KOPT-K1 (cell line): ENCODE data around the gene PAX7.
A peak's percentile ranks its signal among the peaks of the same experiment; 100 is the strongest.

Experiments used
- H3K27ac ChIP-seq: fragments of 200-600 bp; sonication (generic); 2 replicates; pipeline ENCODE4 v1.5.1; 2016; ENCODE audit warnings: antibody characterized with exemption, mild to moderate bottlenecking, low read depth, low read length; ENCODE audit not compliant: poor library complexity, severe bottlenecking
- H3K36me3 ChIP-seq: fragments of 200-600 bp; sonication (generic); 2 replicates; pipeline ENCODE4 v1.5.1; 2017; ENCODE audit warnings: antibody characterized with exemption, mild to moderate bottlenecking, low read length, moderate library complexity; ENCODE audit not compliant: insufficient read depth
- H3K9me3 ChIP-seq: fragments of 200-600 bp; sonication (generic); 2 replicates; pipeline ENCODE4 v1.5.1; 2017; ENCODE audit warnings: antibody characterized with exemption, low read length, mild to moderate bottlenecking; ENCODE audit not compliant: insufficient read depth, poor library complexity, severe bottlenecking

PAX7 gene

DNA sequence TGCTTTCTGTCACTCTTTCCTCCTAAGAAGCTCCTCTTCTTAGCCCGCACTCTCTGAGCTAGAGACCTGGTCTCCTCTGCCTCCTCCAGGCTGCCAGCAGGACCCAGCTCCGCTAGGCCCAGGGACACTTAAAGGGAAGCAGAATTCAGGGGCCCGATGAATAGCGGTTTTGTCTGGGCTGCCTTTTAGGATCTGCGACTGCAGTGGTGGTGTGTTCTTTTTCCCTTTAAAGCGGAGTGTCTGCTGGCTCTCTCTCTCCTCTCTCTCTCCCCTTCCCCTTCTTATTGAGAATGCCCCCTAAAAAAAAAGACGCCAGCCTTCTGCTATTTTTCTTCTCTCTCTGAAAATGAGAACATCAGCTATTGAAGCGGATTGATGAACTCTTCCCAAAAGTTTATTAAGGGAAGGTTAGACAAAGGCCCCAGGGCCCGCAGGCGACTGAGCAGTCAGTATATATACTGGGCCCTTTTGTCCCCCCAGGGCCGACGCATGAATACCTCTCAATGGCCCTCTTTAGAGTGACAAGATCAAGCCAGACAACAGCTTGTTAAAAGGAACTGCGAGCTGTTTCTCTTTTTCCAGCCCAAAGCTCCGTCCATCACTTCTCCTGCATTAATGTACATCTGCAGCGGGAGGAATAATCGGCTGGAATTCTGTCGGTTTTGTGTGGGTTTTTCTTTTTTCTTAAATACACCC, 27.0 kb downstream of the PAX7 start:
- H3K27ac ChIP-seq: no peak overlapping the region
- no peaks in the 10 kb centered on the region for H3K9me3 ChIP-seq
- no peaks in the 10 kb centered on the region for H3K36me3 ChIP-seq

DNA sequence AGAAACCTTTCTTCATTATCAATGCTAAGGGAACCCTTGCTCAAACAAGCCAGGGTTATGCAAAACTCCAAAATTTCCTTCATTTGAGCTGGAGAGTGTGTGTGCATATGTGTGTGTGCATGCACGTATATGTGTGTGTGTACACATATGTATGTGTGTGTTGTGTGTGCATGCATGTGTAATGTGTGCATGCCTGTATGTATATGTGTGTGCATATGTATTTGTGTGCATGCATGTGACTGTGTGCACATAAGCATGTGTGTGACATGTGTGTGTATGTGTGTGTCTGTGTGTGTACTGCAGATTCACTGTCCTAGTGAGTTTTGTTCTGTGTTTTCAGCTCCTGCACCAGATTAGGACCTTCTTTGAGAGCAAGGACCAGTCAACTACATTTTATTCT, 28.2 kb downstream of the PAX7 start:
- Histone ChIP-seq H3K9me3 (no peaks in the 10 kb centered on the region), H3K27ac (no peak overlapping the region), H3K36me3 (no peaks in the 10 kb centered on the region)

DNA sequence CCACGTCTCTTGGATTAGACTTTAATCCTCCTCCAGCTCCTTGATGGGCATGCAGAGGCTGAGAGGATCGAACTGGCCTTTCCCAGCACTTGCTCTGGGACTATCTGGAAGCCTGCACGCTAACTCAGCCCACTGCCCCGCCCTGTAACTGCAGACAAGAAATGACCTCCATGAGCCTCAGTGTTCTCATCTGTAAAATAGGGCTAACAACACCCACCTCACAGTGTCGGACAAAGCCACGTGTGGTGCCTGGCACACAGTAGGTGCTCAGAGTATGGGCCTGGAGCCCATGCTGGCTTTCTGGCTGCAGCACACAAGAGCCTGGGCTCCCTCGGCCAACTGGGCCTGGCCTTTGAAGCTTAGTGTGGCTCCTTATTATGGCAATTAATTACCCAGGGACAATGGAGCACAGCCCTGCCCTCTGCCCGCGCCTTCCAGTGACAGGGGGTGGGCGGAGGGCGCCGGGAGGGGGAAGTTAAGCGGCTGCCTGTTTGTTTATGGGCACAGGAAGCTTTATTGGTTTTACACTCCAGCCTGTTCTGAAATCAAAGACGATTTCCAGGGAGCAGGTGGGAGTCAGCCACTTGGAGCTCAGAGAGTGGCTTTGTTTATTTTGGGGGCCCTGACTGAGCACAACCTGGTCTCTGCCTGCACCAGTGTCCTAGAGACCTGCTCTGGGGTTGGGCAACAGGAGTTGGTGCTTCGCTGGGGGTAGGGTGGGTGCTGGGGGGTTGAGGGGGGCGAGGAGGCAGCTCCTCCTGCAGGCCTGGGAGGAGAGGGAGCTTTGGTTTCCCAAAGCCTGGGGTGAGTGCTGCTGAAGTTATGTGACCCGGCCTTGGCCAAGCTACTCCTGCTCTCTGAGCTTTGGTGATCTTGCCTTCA, 31.0 kb downstream of the PAX7 start:
- no peaks in the 10 kb centered on the region for H3K36me3 ChIP-seq
- peak overlapping the region; percentile 45 for H3K27ac ChIP-seq
- H3K9me3 ChIP-seq: no peaks in the 10 kb centered on the region

DNA sequence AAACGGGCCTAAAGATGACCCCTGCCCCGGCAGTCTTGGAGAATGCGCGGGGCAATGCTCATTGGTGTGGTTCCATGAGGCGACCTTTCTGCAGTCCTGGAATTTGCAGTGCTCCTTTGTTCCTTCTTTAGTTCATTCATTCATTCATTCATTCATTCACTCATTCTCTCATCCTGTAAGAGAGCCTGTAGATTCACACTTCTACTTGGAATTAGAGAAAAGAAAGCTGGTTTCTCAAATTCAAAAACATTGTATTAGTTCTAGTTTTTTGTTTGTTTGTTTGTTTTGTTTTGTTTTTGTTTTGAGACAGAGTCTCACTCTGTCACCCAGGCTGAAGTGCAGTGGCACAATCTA, 31.6 kb downstream of the PAX7 start:
- no peaks in the 10 kb centered on the region for H3K9me3 ChIP-seq
- H3K36me3 ChIP-seq: no peaks in the 10 kb centered on the region
- no peak overlapping the region for H3K27ac ChIP-seq

DNA sequence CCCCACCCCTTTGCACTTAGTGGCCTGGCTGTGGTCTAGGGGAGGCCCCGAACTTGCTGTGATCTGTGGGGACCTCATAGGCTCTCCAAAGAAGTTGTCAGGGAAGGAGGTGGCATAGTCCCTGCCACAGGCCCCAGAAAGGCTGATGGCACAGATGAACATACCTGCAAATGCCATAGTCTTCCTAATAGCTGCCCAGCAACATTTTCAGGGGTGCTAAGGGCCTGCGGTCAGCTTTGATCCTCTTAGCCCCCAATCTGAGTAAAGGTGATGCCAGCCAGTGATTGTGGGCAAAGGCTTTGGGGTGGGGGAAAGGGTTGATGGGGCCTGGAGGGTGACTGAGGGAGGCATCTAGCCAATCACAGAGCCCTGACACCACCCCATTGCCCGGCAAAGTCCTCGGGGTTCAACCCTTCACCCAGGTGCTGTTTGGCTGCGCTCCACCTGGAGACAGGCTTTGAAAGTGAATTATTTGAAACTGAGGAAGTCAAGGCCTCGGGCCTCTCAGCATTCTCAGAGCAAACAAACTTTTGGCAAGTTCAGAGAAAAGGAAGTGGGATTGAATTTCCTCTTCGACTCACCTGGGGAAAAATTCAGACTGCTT, 35.8 kb downstream of the PAX7 start:
- Histone ChIP-seq H3K27ac (no peak overlapping the region), H3K9me3 (no peaks in the 10 kb centered on the region), H3K36me3 (no peaks in the 10 kb centered on the region)

DNA sequence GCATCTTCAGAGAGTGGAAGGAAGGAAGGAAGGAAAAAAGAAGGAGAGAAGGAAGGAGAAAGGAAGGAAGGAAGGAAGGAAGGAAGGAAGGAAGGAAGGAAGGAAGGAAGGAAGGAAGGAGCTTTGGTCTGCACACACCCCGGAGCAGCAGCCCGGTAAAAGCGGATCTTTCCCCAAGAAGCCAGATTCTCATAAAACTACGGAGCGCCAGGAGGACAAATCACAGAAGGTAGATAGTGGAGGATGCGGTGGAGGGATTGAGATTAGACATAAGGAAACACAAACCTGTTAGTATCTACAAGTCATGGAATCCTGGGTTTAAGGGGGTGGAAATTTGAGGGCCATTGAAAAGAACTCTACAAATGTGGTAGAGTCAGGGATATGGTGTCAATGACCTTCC, 36.7 kb downstream of the PAX7 start:
- Histone ChIP-seq H3K36me3 (no peaks in the 10 kb centered on the region), H3K27ac (no peak overlapping the region), H3K9me3 (no peaks in the 10 kb centered on the region)

DNA sequence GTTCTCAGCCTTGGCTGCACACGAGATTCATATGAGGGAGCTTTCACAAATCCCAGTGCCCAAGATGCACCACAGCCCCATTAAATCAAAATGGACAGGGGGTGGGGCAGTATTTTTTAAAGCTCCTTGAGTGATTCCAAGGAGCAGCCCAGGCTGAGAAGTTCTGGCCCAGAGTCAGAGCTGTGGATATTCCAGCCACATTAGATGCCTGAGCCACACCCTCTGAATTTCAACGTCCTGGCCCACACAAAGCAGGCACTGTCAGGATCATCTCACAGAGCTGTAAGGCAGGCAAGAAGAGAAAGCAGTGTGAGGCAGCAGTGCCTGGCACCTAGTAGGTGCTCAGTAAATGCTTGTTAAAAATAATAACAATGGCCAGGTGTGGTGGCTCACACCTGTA, 37.4 kb downstream of the PAX7 start:
- Histone ChIP-seq H3K9me3 (no peaks in the 10 kb centered on the region), H3K36me3 (no peaks in the 10 kb centered on the region), H3K27ac (no peak overlapping the region)

DNA sequence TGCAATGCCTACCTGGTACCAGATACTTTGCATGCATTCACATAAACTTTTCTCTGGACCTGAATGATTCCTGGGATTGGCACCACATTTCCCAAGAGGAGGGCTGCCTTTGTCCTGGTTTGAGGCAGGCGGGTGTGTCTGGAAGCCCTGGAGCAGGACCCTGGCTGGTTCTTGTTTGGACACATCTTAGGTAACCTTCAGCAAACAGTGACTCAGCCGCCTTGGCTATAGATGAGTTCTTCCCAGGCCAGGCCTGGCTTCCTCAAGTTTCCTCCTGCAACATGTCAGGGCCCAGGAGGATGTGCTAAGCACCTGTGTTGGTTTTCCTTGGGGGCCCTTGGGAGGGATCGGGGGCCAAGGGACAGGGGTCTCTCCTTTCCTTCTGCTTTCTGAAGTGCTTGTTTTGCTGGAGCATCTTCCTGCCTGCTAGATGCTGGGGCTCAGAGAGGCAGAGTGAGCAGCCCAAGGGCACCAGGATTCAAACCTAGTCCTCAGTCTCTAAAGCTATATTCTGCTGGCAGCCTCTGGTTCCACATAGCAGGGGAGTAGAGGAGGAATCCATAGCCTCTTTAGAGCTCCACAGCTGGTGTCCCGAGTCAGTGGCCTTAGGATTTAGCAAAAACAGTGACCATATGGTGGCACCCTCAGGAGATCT, 38.2 kb downstream of the PAX7 start:
- no peaks in the 10 kb centered on the region for H3K36me3 ChIP-seq
- no peak overlapping the region for H3K27ac ChIP-seq
- H3K9me3 ChIP-seq: no peaks in the 10 kb centered on the region

DNA sequence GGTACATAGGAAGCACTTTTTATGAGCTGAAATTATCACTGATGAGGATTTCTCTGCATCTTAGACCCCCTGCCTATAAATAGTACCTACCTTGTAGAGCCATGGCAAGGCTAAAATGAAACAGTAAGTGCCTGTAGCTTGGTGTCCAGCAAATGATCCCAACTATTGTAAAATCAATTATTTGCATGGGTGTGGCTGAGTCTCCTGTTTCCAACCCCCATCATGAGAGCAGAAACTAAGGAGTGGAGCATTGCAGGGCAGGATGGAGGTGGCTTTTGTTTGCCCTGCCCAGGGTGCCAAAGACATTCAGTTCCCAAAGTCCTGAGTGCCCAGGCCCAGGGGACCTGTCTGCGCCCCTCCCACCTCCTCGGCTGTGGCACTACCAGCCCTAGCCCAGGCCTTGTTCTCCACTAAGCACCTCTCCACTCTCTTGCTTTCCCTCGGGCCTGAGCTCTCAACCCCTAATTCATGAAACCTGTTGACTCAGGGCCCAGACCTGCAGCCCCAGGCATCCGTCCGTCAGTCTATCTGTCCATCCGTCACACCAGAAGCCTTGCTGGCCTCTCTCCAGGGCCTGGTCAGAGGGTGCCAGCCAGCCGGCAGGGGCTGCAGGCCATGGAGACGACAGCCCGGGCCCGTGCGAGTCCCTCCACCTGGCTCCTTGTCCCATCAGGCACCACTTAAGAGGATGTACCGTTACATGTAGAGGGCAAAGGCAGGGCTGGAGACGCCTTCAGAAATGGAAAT, 39.6 kb downstream of the PAX7 start:
- H3K27ac ChIP-seq: no peak overlapping the region

DNA sequence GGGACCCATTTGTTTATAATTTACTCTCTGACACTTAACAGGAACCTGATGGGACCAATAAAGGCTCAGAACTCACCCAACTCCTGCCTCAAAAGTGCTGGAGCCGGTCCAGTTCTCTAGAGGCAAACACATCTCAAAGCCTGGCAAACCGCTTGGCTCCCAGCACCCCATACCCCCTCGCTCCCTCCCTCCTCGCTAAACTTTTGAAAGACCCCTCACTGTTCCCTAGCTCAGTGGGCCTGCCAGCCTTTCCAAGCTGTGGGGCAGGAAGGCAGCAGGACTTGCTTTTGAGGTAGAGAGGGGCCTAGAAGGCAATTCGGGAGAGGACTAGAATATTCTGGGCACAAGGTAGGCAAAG, 40.2 kb downstream of the PAX7 start:
- no peaks in the 10 kb centered on the region for H3K36me3 ChIP-seq
- H3K9me3 ChIP-seq: no peaks in the 10 kb centered on the region
- H3K27ac ChIP-seq: no peak overlapping the region

More for the DNA sequence above, 39.6 kb downstream of the PAX7 start:
- Histone ChIP-seq H3K9me3 (no peaks in the 10 kb centered on the region), H3K36me3 (no peaks in the 10 kb centered on the region)

DNA sequence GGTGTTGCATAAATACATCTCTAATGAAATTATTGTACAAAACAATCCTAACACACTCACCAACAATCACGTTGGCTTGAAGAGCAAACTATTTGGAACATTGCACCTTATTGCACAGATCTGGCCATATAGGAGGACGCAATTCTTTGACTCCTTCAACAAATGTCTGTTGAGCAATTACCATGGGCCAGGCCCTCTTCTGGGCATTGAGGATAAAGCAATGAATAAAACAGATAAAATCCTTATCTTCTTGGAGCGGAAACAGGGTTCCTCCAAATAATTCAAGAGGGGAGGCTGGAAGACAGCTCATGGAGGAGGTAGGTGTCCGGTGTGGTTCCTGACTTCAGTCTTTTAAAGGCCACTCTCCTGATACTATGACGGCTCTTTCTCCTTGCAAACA, 43.3 kb downstream of the PAX7 start:
- H3K9me3 ChIP-seq: no peaks in the 10 kb centered on the region
- H3K36me3 ChIP-seq: no peaks in the 10 kb centered on the region
- H3K27ac ChIP-seq: no peak overlapping the region

DNA sequence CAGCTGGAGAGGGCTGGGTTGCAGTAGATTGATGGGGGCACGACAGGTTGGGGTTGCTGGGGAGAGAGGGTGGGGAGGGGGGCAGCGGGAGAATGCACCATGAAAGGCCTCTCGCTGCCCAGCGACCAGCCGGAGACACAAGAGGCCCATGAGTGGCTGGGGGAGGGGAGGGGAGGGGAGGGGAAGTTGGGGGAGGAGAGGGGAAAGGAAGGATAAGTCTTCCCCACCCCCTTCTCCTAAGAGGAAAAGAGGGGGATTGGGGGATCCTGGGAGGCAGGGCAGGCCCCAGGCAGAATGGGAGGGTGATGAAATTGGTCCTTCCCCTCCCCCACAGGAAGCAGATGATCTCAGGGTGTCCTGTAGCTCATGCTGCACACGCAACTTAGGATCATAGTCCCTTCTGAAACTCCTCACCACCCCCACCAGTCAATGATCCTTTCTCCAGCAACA, 45.7 kb downstream of the PAX7 start:
- no peak overlapping the region for H3K27ac ChIP-seq
- no peaks in the 10 kb centered on the region for H3K36me3 ChIP-seq
- no peaks in the 10 kb centered on the region for H3K9me3 ChIP-seq

DNA sequence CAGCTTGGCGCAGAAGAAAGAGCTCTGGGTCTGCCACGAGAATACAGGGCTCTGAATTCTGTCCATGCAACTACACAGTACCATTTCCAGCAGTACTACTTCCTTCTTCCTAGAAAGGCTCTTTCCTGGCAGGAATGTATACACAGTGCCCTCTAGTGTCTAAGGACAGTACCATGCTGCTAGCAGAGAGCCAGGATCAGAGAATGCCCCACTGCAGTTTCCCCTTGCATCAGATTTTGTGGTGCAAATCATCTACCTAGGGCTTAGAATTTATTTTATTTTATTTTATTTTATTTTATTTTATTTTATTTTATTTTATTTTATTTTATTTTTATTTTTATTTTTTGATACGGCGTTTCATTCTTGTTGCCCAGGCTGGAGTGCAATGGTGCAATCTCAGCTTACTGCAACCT, 50.8 kb downstream of the PAX7 start:
- Histone ChIP-seq H3K36me3 (no peaks in the 10 kb centered on the region), H3K27ac (no peak overlapping the region), H3K9me3 (no peaks in the 10 kb centered on the region)

DNA sequence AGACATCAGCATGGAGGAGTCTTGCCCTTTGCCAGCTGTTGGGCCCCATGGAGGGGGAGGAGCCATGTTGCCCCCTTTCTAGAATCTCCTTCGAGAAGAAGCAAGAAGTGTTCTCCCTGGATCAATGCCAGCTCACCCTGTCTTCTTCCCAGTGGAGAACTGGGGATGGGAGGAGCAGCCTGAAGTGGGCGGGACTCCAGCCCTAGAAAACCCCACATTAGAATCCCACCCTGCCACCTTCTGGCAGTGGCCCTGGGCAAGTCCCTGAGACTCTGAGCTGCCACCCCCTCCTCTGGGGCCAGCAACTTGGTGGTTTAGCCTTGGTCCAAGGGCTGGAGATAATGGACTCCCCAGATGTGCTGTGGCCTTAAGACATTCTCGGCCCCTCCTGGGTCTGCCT, 51.7 kb downstream of the PAX7 start:
- H3K27ac ChIP-seq: no peak overlapping the region

DNA sequence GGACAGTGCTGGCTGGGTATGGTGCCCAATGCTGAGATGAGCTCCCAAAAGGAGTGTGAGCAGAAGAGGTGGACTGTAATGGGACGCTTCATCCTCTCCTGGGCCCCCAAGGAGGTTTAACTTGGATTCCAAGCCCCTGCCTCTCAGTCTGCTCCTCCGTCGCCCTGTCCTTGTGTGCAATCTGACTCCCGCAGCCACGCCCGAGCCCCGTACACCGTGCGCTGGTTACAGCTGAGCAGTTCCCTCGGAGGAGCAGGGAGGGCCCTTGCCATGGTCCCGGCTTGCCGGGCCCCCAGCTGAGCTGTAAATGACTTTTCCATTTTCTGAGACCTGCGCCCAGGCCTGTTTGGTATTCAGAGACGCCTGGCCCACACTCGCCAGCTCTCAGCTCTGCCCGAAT, 53.7 kb downstream of the PAX7 start:
- Histone ChIP-seq H3K36me3 (no peaks in the 10 kb centered on the region), H3K27ac (no peak overlapping the region), H3K9me3 (no peaks in the 10 kb centered on the region)

More for the DNA sequence above, 51.7 kb downstream of the PAX7 start:
- Histone ChIP-seq H3K36me3 (no peaks in the 10 kb centered on the region), H3K9me3 (no peaks in the 10 kb centered on the region)
